GM19328 (cell line): ENCODE results near the gene RBM19.

Source experiments
- ATAC-seq: cut with Tn5 transposase; IDR thresholded peaks from one replicate; pipeline ENCODE4 v1.9.1; 2021; ENCODE audit warnings: mild to moderate bottlenecking, moderate library complexity; ENCODE audit not compliant: unreplicated experiment

RBM19 gene

DNA sequence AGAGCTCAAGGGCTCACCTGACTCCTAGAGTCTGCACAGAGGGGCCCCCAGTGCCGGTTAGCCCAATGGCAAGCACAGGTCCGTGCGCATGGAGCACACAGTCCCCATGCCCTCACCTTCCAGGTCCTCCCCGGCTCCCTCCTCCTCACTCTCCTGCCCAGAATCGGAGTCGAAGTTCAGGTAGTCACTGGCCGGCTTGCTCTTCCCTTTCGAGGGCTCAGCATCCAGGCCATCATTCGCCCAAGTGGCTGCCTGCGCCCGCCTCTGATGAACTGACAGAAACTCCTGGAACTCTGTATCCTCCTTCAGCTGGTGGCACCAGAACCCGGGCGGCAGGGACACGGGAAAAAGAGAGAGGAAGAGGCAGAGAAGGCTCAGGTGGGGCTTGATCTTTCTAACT lies 7.0 kb downstream of the RBM19 start:
- no peak for ATAC-seq

DNA sequence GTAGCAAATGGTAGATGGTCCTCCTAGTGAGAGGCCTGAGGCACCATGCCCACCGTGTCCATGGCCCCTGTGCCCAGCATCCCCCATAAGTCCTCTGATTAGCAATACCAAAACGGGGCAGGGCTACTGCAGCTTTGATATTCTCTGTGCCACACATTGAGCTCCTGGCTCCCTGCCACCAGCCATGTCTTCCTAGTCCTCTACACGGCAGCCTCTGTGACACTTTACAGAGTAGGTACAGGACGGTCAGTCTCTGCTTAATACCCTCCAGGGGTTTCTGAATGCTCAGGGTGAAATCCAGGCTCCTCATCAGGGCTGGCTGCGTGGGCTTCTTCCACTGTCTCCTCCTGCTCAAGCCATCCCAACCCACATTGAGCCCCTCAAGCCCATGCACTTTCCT lies 8.0 kb downstream of the RBM19 start:
- no peak for ATAC-seq

DNA sequence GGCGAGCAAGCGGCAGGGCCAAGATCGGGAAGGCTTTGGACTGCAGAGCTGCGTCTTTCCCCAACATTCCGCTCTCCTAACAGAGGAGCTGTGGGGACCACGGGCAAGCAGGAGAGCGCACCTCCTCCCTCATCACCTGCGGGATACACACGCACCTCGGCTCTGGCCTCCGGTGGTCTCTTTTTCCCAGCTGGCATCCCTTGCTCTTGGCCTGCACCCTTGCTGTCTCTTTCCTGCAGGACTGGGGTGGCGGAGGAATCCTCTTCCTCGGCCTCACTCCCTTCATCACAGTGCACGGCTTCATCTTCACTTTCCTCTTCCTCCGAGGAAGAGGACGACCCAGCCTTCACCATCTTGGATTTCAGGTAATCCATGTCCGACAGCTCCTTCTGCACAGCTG lies 8.5 kb downstream of the RBM19 start:
- no peak for ATAC-seq

DNA sequence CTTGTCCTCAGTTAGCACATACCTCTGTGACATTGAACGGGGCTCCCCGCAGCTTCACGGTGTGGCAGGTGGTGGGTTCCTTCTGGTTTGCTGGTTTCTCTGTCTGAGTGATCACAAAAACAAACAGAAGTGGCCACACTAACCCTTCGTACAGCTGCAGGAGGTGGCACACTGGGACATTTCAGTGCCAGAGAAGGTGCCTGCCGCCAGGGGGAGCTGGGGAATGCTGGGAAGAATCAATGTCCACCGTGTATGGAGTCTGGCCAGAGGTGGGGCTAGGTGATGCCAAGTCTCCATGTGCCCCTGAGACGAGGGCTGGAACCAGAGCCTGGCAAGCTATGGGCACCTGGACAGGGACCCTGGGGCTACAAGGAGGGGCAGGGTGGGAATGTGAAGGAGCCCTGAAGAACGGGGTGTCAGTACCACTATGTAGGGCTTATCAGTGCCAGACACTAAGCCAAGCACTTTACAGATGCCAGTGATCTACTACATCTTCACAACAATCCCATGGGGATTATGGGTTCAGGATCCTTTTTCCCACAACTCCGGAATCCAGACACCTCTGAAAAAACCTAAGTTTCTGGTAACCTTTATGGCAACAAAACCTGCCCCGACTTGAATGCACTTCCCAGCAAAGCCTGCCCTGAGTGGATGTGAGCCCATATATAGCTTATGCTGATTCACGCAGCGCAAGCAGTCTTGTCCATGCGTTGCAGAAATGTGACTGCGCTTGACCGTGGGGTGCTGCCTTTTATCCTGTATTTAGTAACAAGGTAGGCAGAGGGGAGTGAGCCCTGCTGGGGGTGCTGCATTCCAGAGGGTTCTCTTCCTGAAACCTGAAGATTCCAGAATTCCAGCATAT lies 10.8 kb downstream of the RBM19 start:
- no peak for ATAC-seq

DNA sequence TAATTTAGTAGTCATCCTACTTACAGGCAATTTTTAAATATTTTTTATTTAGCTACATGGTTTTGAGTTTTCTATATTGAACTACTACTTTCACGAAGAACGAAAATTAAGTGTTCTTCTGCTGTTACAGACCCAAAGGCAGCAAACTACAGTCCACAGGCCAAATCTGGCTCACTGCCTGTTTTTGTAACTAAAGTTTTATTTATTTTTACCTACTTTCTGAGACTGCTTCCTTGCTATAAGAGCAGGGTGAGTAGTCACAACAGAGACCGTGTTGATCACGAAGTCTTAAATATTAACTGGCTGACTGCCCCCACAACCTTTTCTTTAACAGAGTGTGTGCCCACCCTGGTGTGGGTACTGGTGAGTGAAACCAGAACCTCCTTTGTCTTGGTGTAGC lies 11.6 kb downstream of the RBM19 start:
- ATAC-seq: no peak

DNA sequence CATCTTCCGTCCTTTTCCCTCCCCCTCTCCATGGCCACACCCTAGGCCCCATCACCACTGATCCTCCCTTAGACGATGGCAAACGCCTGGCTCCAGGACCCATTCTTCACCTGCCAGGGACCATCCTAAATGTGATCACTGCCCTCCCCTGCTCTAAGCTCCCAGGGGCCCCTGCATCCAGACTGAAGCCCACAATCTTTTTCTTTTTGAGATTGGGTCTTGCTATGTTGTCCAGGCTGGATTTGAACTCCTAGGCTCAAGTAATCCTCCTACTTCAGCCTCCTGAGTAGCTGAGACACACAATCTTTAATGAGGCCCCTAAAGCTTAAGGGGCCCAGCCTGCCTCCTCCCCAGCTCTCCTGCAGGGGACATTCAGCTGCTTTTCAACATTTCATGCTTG lies 15.3 kb downstream of the RBM19 start:
- ATAC-seq: no peak

DNA sequence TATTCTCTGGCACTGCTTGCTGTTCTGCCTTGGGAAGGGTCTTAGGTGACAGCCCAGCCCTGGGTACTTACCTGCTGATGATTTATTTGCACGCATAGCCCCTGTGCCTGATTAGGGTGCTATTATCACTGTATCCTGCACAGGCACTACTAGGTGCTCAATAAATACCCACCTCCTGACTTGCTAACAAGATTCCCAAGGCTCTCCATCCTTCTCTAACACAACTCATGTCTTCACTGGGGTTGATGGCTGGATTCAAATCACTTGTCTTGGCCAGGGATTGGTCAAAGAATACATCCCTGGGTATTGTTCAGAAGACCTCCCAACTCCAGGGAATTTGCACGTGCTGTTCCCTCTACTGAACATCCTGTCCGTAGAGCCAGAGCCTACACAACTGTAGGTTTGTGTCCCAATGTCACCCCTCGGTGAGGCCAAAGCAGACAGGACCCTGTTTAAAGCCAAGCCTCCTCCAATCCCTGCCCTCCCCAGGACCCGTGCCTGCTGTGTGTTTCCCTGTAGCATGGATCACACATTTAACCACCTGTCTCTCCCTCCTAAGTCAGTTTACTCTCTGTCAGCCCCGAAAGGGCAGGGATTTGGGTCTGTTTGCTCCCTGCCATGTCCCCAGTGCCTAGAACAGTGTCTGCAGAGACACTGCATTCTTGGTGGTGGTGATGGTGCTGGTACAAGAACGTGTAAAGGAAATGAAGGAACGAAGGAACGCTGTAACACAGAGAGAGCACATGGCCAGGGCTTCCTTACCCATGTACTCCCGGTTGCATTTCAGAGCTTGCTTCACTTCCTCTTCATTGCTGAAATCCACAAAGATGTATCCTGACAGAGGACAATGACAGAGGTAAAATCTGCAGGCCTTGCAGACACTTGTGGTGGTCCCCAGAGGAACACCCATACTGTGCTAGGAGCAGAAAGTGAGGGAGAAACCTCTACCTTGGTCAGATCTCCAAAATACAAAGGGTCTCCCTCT lies 16.5 kb downstream of the RBM19 start:
- no peak for ATAC-seq

DNA sequence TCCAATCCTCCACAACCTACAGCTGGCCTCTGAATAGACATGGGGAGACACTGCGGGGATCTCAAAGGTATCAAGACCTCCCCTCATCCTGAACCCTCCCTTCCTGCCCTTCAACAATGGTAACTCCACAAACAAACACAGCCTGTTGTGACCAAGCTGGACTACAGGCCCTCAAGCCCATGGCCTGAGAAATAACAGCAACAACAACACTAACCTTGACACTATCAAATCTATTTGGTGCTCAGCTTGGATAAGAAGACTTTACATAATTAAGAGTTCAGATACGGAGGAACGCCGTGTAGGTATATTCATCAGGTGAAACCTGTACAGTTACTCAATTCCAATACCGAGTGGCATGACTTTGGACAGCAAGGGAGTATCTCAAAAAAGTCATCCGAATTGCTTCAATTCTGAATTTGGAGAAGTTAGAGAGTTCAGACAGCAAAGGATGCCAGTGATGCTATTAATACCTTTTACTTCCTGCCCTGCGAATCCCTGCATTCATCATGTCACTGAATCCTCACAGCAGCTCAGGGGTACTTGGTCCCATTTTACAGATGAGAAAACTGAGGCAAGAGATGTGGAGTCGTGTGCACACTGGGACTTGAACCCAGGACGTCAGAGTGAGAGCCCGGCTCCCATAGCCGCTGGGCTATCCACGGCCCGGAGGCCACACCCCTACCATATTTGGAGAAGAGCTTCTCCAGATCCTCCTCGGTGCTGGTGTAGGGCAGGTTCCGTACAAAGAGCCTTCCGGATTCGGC lies 17.8 kb downstream of the RBM19 start:
- no peak for ATAC-seq

DNA sequence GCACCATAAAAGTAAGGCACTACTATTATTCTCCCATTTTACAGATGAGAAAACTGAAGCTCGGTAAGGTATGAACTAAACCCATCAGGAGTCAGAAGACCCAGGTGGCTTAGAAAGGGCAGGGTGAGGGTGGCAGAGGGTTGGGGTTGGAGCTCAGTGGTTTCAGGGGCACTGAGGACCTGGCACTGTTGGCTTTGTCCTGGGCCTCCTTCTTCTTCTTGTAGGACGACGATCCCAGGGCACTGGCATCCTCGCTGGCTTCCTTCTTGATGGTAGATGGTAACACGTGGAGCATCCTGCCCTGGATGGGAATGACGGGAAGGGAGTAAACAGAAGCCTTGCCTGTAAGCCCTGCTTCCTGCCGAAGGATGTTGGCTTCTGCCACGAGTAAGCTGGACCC lies 19.9 kb downstream of the RBM19 start:
- no peak for ATAC-seq

DNA sequence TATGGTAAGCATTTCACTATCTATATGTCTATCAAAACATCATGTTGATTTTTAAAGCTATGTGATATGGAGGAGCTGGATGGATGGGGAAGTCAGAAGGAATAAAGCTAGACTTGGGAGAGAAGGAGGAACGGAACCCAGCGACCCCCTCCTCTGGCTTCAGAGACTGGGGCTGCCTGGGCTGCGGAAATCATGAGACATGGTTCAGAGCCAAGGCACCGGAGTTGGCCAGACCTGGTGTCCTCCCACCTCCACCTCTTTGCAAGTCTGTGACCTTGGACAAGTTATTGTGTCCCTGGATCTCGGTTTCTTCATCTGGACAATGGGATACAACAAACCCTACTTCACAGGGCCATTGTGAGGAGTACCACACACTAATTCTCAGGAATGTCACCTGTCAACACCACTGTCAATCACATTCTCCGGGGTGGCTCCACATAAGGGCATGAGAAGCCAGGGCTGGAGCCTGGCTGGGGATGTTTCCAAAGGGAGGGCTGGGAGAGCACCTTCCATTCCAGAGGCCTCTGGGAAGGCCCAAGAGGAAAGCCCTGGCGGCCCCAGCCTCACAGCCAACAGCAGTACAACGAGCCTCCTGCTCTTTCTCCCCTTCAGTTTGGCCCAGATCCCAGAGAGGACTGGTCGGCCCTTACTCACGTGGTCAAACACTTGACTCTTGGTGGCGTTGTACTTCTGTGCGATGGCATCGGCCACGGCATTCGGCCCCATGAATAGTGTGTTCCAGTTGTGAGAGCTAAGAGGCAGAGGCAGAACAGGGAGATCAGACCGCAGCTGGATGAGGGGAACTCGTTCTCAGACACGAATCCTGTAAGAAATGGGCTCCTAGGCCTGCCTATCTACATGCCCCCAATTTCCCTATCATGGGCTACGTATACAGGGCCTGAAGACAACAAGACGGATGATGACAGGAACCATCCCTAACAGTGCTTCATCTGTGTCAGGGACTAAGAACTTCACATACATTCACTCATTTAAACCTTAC lies 20.7 kb downstream of the RBM19 start:
- ATAC-seq: no peak

DNA sequence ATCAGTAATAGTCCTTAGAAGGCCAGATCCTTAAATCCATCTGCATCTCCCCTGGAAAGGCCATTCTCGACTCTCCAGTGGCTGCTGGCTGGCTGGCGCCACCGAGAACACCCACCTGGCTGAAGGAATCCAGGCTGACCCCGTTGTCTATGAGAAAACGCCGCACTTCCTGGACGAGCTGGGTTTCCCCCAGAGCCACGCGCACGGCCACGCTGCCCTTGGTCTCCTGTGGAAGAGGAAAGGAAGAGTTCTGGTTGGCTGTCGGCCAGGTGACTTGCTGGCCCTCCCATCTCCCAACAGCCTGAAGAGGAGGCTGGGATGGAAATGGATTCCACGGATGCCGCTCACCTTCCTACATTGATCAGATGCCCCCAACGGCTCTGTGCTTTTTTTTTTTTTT lies 23.9 kb downstream of the RBM19 start:
- no peak for ATAC-seq

DNA sequence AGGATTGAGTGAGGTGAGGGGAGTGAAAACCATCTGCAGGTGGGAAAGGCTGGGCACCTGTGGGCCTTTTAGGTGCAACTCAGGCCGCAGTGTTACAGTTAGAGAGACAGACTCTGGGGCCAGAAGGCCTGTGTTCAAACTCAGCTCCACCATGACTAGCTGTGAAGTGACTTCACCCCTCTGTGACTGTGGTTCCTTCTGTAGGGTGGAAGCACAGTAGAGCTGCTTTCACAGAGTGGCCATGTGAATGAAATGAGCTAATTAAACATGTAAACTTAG lies 25.0 kb downstream of the RBM19 start:
- ATAC-seq: no peak

DNA sequence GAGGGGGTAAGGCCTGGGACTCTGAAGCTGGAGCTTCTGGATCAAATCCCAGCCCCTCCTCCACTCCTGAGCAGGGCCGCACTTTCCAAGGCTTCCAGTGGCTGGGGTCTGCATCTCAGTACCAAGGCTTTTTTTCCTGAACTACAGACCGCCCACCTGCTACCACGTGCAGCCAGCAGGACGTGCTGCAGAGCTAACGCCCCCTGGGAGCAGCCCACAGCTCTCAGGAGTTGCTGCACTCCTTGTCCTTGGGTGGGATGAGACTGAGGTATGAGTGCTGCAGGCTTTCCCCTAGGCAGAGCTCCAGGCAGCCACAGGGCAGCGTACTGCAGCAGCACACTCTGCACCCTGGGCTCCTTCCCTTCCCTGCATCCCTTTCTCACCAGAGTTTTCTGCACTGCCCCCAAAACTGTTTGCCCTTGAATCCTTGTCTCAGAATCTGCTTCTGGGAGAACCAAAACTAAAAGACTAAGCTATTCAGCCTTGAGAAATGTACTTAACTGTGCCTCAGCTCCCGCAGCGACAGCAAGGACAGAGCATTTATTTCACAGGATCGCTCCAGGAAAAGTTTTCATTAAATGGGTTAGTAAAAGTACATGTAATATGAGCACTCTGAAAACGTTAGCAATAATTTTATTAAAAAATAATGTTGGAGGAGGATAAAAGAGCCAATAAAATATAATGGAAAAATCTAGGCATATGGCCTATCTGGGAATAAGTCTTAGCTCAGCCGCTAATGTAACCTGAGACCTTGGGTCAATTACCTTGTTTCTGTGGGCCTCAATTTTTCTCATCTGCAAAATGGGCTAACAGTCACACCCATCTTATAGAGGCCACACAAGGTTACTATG lies 25.5 kb downstream of the RBM19 start:
- ATAC-seq: no peak

DNA sequence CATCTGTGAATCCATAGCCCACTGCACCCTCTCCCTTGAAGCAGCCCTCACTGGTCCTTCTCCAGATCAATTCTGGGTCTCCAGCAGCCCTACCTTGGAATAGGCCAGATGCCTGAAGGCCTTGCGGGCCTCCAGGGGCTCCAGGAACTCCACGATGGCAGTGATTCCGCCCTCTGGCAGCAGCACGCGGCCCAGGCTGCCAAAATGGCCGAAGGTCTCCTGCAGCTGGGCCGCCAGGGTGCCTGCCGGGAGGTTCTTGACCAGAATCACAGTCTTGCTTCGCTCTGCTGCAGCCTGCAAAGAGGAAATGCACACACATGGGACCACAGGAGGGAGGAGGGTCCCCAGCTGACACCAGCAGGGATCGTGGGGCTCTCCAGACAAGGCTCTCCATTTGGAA lies 26.3 kb downstream of the RBM19 start:
- no peak for ATAC-seq

DNA sequence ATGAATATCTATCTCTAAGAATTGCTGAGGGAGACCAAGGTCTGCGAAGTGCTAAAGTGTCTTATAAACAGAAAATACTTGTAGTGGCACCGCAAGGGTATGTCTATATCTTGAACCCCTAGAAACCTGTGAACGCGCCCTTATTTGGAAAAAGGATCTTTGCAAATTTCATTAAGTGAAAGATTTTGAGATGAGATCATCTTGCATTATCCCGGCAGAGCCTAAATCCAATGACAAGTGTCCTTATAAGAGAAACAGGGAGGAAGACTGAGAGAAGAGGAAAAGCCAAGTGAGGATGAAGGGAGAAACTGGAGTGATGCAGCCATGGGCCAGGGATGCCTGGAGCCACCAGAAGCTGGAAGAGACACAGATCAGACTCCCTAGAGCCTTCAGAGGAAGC lies 27.7 kb downstream of the RBM19 start:
- no peak for ATAC-seq

DNA sequence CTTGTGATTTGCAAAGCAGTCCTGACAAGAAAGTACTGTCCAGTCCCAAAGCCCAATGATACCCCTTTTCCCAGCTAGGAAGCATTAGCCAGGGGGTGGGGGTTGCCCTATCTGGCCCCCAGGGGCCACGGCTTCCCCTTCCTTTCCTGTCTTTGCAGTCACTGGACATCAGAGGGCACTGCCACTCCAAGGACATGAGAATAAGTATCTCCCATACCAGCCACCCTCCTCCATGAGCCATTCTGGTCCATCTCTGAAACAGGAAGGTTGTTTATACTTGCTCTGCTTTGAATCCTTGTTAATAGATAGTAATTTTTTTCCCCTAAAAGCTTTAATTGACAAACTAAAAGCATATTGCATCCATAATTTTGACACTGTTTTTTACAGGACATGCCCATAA lies 29.7 kb downstream of the RBM19 start:
- no peak for ATAC-seq

DNA sequence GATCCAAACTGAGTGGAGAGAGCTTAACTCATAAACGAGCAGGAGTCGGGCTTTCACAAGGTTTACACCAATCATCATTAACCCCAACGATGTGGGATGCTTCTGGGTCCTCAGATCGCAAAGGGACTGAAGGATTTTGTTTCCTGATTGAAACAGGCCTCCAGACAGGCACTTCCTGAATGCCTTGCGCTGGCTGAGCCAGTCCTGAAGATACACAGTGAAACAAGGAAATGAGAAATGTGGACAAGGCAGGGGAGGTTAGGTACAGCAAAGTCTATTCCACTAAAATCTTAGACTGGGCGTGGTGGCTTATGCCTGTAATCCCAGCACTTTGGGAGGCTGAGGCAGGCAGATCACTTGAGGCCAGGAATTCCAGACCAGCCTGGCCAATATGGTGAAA lies 30.7 kb downstream of the RBM19 start:
- ATAC-seq: no peak

DNA sequence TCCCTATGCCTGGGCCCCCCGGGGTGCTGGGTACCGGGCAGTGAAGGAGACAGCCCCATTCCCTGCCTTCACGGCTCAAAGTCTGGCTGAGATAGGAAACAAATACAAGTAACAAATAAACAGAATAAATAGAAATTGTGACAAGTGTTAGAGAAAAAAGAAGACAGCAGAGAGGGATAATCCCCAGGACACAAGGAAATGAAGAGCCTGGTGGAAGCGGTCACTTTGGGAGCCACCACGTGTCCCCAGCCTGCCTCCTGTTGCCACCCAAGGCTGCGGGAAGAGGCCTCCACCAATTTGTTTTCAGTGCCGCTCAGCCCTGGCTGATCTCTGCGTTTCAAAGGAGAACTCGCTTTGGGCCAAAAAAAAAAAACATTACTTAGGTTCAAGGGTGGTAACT lies 31.2 kb downstream of the RBM19 start:
- ATAC-seq: no peak

DNA sequence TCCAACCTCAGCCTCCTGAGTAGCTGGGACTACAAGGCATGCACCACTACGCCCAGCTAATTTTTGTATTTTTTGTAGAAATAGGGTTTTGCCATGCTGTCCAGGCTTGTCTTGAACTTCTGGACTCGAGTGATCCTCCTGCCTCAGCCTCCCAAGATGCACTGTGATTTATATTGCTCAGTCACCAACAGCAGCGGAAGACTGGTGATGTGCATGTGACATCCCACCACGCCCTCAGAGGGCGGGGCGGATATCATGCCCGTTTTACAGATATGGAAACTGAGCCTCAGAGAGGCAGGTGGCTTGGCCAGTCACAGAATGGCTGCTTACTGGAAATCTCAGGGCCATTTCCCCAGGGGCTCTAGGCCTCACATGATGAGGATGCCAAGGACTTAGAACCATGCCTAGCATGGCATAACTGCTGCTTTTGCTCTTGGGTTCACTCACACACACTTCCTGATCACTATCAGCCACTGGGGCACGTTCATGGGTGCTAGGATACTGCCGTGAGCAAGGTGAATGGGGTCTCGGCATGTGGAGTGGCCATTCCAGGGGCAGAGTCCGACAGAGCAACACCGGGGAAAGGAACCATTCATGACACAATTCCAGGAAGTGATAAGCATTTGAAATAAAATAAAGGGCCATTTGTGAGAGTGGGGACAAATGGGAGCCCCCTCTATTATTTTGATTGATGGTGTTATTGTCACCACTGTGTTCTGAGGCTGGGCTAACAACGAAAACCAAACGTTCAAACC lies 31.9 kb downstream of the RBM19 start:
- ATAC-seq: no peak
